IMR-90 (cell line): ENCODE results near the gene DDX19B. TPM values are rescaled to one million over a fixed set of nuclear protein-coding genes. Genes with fewer than 3 reads are reported as not detected.

Source experiments
- ATAC-seq: fragments of 200-7000 bp; cut with Tn5 transposase; 2 replicates; pipeline ENCODE4 v1.9.1; 2020; ENCODE audit warnings: low read depth, mild to moderate bottlenecking, moderate library complexity
- BruUV-seq: library from RNA; stranded (reverse); fragments of 400-500 nt; replicated peaks from 2 replicates; lab custom pipeline; 2021; lab: Mats Ljungman, UMichigan
- CTCF ChIA-PET: fragments of 300-600 bp; formaldehyde crosslinking; extraction: SDS; loops from one replicate; lab custom pipeline; 2021; ENCODE audit warnings: antibody characterized with exemption; lab: Yijun Ruan, JAX
- POLR2A ChIA-PET: fragments of 300-600 bp; sonication (Branson Sonifier 250); formaldehyde crosslinking; loops from one replicate; lab custom pipeline; 2022; ENCODE audit warnings: antibody characterized with exemption; ENCODE audit not compliant: unreplicated experiment; lab: Charles Lee
- DNase-seq: peaks from one replicate; pipeline ENCODE4 v3.0.0; 2013
- H2AFZ ChIP-seq: replicated peaks from 2 replicates; pipeline ENCODE3; 2013; ENCODE audit warnings: low read length, mild to moderate bottlenecking; ENCODE audit not compliant: poor library complexity
- H2AK5ac ChIP-seq: 2 replicates; pipeline ENCODE4 v1.6.1; 2013; ENCODE audit warnings: low read depth, low read length, inconsistent platforms
- H2AK9ac ChIP-seq: replicated peaks from 2 replicates; pipeline ENCODE3; 2013; ENCODE audit warnings: mild to moderate bottlenecking, low read depth, low read length, moderate library complexity; ENCODE audit not compliant: poor library complexity
- H2BK120ac ChIP-seq: 2 replicates; pipeline ENCODE4 v1.6.1; 2013; ENCODE audit warnings: low read depth, low read length, inconsistent platforms
- H2BK15ac ChIP-seq: 3 replicates; pipeline ENCODE4 v1.6.1; 2013; ENCODE audit warnings: low read depth, low read length, inconsistent platforms
- H2BK20ac ChIP-seq: 2 replicates; pipeline ENCODE4 v1.6.1; 2013; ENCODE audit warnings: low read depth, mild to moderate bottlenecking, inconsistent platforms, low read length, moderate library complexity
- H2BK5ac ChIP-seq: 2 replicates; pipeline ENCODE4 v1.6.1; 2013; ENCODE audit warnings: mild to moderate bottlenecking, low read depth, low read length, inconsistent platforms; ENCODE audit not compliant: poor library complexity, severe bottlenecking
- H3K14ac ChIP-seq: replicated peaks from 2 replicates; pipeline ENCODE4 v1.6.1; 2013; ENCODE audit warnings: low read depth, low read length, inconsistent platforms
- H3K18ac ChIP-seq: 2 replicates; pipeline ENCODE4 v1.6.1; 2013; ENCODE audit warnings: low read depth, low read length, control low read depth
- H3K23ac ChIP-seq: 2 replicates; pipeline ENCODE4 v1.6.1; 2013; ENCODE audit warnings: low read depth, low read length, inconsistent platforms
- H3K27ac ChIP-seq: 2 replicates; pipeline ENCODE4 v1.5.1; 2013; ENCODE audit warnings: mild to moderate bottlenecking, control low read depth, low read length; ENCODE audit not compliant: insufficient read depth
- H3K27me3 ChIP-seq: 2 replicates; pipeline ENCODE4 v1.6.1; 2013; ENCODE audit warnings: low read length; ENCODE audit not compliant: control insufficient read depth, insufficient read depth
- H3K36me3 ChIP-seq: 2 replicates; pipeline ENCODE4 v1.6.1; 2013; ENCODE audit warnings: low read length, mixed read lengths; ENCODE audit not compliant: control insufficient read depth, insufficient read depth
- H3K4ac ChIP-seq: 2 replicates; pipeline ENCODE4 v1.6.1; 2013; ENCODE audit warnings: low read depth, low read length, inconsistent platforms
- H3K4me1 ChIP-seq: 2 replicates; pipeline ENCODE4 v1.6.1; 2013; ENCODE audit warnings: low read length, mixed read lengths; ENCODE audit not compliant: control insufficient read depth, insufficient read depth
- H3K4me2 ChIP-seq: 2 replicates; pipeline ENCODE4 v1.6.1; 2013; ENCODE audit warnings: low read depth, mild to moderate bottlenecking, control low read depth, low read length, moderate library complexity
- H3K4me3 ChIP-seq: 2 replicates; pipeline ENCODE4 v1.5.1; 2013; ENCODE audit warnings: low read depth, mild to moderate bottlenecking, control low read depth, low read length, moderate library complexity; ENCODE audit not compliant: insufficient read depth
- H3K56ac ChIP-seq: 2 replicates; pipeline ENCODE4 v1.6.1; 2013; ENCODE audit warnings: low read length, inconsistent platforms; ENCODE audit not compliant: insufficient read depth; ENCODE audit errors: extremely low read depth
- H3K79me1 ChIP-seq, 2 experiments: 2 replicates each; pipeline ENCODE4 v1.6.1; 2013; ENCODE audit warnings: low read length in 2 of 2, inconsistent platforms in 1 of 2, low read depth in 1 of 2
- H3K9ac ChIP-seq: 2 replicates; pipeline ENCODE4 v1.6.1; 2013; ENCODE audit warnings: low read depth, low read length, control low read depth
- H3K9me1 ChIP-seq: 2 replicates; pipeline ENCODE4 v1.6.1; 2013; ENCODE audit warnings: low read length, inconsistent platforms; ENCODE audit not compliant: insufficient read depth
- H3K9me3 ChIP-seq: 2 replicates; pipeline ENCODE4 v1.6.1; 2013; ENCODE audit warnings: low read length; ENCODE audit not compliant: control insufficient read depth, insufficient read depth
- H4K20me1 ChIP-seq: 2 replicates; pipeline ENCODE4 v1.6.1; 2013; ENCODE audit warnings: low read length, inconsistent platforms; ENCODE audit not compliant: insufficient read depth
- H4K5ac ChIP-seq: 2 replicates; pipeline ENCODE4 v1.6.1; 2013; ENCODE audit warnings: mild to moderate bottlenecking, low read depth, low read length, control low read depth
- H4K8ac ChIP-seq, 2 experiments: 2 replicates each; pipeline ENCODE4 v1.6.1; 2013; ENCODE audit warnings: low read depth in 2 of 2, low read length in 2 of 2, control low read depth in 1 of 2, inconsistent platforms in 1 of 2
- H4K91ac ChIP-seq: 2 replicates; pipeline ENCODE4 v1.6.1; 2013; ENCODE audit warnings: low read depth, low read length, inconsistent platforms; ENCODE audit not compliant: insufficient read depth
- BHLHE40 ChIP-seq: fragments of 150-350 bp; IDR thresholded peaks from 2 replicates; pipeline ENCODE4 v1.6.1; 2016; ENCODE audit warnings: mild to moderate bottlenecking, low read depth, low read length
- CEBPB ChIP-seq: IDR thresholded peaks from 2 replicates; pipeline ENCODE4 v1.6.1; 2012; ENCODE audit warnings: low read depth, low read length, improper control_type of control experiment
- CHD1 ChIP-seq: IDR thresholded peaks from 2 replicates; pipeline ENCODE4 v1.6.1; 2012; ENCODE audit warnings: low read depth, low read length, improper control_type of control experiment
- ELK1 ChIP-seq: fragments of 150-350 bp; IDR thresholded peaks from 2 replicates; pipeline ENCODE4 v1.6.1; 2016; ENCODE audit warnings: low read depth, mild to moderate bottlenecking, low read length, moderate library complexity, borderline replicate concordance
- MAFK ChIP-seq: IDR thresholded peaks from 2 replicates; pipeline ENCODE4 v1.6.1; 2012; ENCODE audit warnings: low read depth, low read length, improper control_type of control experiment
- MAZ ChIP-seq: IDR thresholded peaks from 2 replicates; pipeline ENCODE4 v1.6.1; 2012; ENCODE audit warnings: low read depth, mild to moderate bottlenecking, low read length, improper control_type of control experiment, moderate library complexity, borderline replicate concordance
- MXI1 ChIP-seq: IDR thresholded peaks from 2 replicates; pipeline ENCODE4 v1.6.1; 2012; ENCODE audit warnings: low read depth, mild to moderate bottlenecking, low read length, moderate library complexity, borderline replicate concordance
- NFE2L2 ChIP-seq: fragments of 150-350 bp; IDR thresholded peaks from 2 replicates; pipeline ENCODE4 v1.6.1; 2016; ENCODE audit warnings: low read depth, mild to moderate bottlenecking, low read length
- POLR2A ChIP-seq: IDR thresholded peaks from 2 replicates; pipeline ENCODE4 v1.6.1; 2012; ENCODE audit warnings: mild to moderate bottlenecking, low read depth, low read length
- RAD21 ChIP-seq: IDR thresholded peaks from 2 replicates; pipeline ENCODE4 v1.6.1; 2012; ENCODE audit warnings: low read length, improper control_type of control experiment
- RCOR1 ChIP-seq: IDR thresholded peaks from 2 replicates; pipeline ENCODE4 v1.6.1; 2012; ENCODE audit warnings: mild to moderate bottlenecking, low read length, improper control_type of control experiment; ENCODE audit not compliant: insufficient replicate concordance
- RFX5 ChIP-seq: IDR thresholded peaks from 2 replicates; pipeline ENCODE4 v1.8.0; 2012; ENCODE audit warnings: low read depth, mild to moderate bottlenecking, low read length, moderate library complexity
- SMC3 ChIP-seq: fragments of 150-350 bp; IDR thresholded peaks from 2 replicates; pipeline ENCODE4 v1.6.1; 2016; ENCODE audit warnings: low read depth, mild to moderate bottlenecking, antibody characterized with exemption, low read length, moderate library complexity
- USF2 ChIP-seq: fragments of 150-350 bp; IDR thresholded peaks from 2 replicates; pipeline ENCODE4 v1.6.1; 2017; ENCODE audit warnings: mild to moderate bottlenecking, antibody characterized with exemption, low read length, low read depth
- WGBS, 2 experiments: methylation state at CpG; one replicate each; pipeline versions ENCODE4 v1.1.5 to v1.1.7; 2013; ENCODE audit warnings: missing lambda C conversion rate in 2 of 2; ENCODE audit not compliant: insufficient read length in 1 of 2; ENCODE audit errors: extremely low coverage in 2 of 2; 5-methylcytosine and 5-hydroxymethylcytosine counted together
- dilution Hi-C: fragments of 300-500 bp; cut with HindIII; formaldehyde crosslinking; loops from one replicate; pipeline ENCODE4 v1.14.3; 2018; ENCODE audit warnings: low sequenced_read_pairs; ENCODE audit not compliant: unreplicated experiment
- in situ Hi-C: fragments of 300-500 bp; cut with MboI; formaldehyde crosslinking; loops from 3 replicates; pipeline ENCODE4 v1.14.3; 2019; ENCODE audit warnings: low sequenced_read_pairs, inconsistent platforms, mixed read lengths
- intact Hi-C: fragments of 100-400 bp; cut with micrococcal nuclease; formaldehyde crosslinking; loops from 2 replicates; pipeline ENCODE4 v1.10.0; 2022
- polyA plus RNA-seq, 3 experiments: library from polyadenylated mRNA; depleted of rRNA; stranded (reverse); fragments of >200 nt; gene quantifications; 2 replicates each; pipeline ENCODE4 v1.2.3, GENCODE V29; 2012; ENCODE audit warnings: low replicate concordance in 1 of 3
- total RNA-seq: library from RNA; depleted of rRNA; stranded (reverse); fragments of >200 nt; gene quantifications from 2 replicates; pipeline ENCODE4 v1.2.3, GENCODE V29; 2012

Gene DDX19B
- total and polyA plus RNA-seq, 2 of the 4 experiments (the other 2 are of a cell fraction), result 33.3 to 41.0 TPM

GRCh38 chr16:70306880-70307279 lies 7.9 kb downstream of the DDX19B start:
- BruUV-seq, result no TSS peak
- H3K79me1 ChIP-seq, result peaks cover 10 to 42% of the 10 kb centered on the region in 2 experiments
- no peak overlapping the region for H4K5ac ChIP-seq
- ATAC-seq (no peak), DNase-seq (no peak)
- no CpG with 5 or more reads among the region's 2 CpGs for WGBS, 2 experiments
- dilution Hi-C loops, result no loop called here
- 0 out of 2 replicates have a peak, but pooled peaks cover 2% of the 10 kb centered on the region for H3K36me3 ChIP-seq
- no peak overlapping the region for H2BK120ac ChIP-seq
- H2AK9ac ChIP-seq, result no peak overlapping the region
- H2BK20ac ChIP-seq, result no peak overlapping the region
- no peak overlapping the region for H3K23ac ChIP-seq
- H2AFZ ChIP-seq, result no peak overlapping the region
- POLR2A ChIA-PET, result no interaction called here
- H3K9me1 ChIP-seq, result peaks cover 2% of the 10 kb centered on the region
- peaks cover 20% of the 10 kb centered on the region; the same call in 1 of the 2 replicates for H4K20me1 ChIP-seq
- H3K27me3 ChIP-seq, result no peaks in the 10 kb centered on the region
- no peak overlapping the region for H3K27ac ChIP-seq
- in situ Hi-C loops, result no loop called here
- H2BK15ac ChIP-seq, result no peak overlapping the region
- intact Hi-C loops, result no loop called here
- no peak overlapping the region for H3K9ac ChIP-seq
- no peak overlapping the region for H3K4me3 ChIP-seq
- H2AK5ac ChIP-seq, result no peak overlapping the region
- no peak overlapping the region for H3K4ac ChIP-seq
- TF ChIP-seq MXI1 (no peak), MAFK (no peak), SMC3 (no peak), CHD1 (no peak), POLR2A (no peak), RAD21 (no peak), USF2 (no peak), NFE2L2 (no peak), RCOR1 (no peak), RFX5 (no peak), CEBPB (no peak), MAZ (no peak), ELK1 (no peak), BHLHE40 (no peak)
- H3K4me2 ChIP-seq, result no peak overlapping the region
- no peaks in the 10 kb centered on the region for H3K4me1 ChIP-seq
- no peak overlapping the region for H3K14ac ChIP-seq
- H2BK5ac ChIP-seq, result no peak overlapping the region
- H3K9me3 ChIP-seq, result no peaks in the 10 kb centered on the region
- H3K56ac ChIP-seq, result no peak overlapping the region
- H4K8ac ChIP-seq, result no peak overlapping the region
- CTCF ChIA-PET, result no interaction called here
- H3K18ac ChIP-seq, result no peak overlapping the region
- no peak overlapping the region for H4K91ac ChIP-seq
